ENCODE data around the gene CWF19L2. TPM values are rescaled to one million over a fixed set of nuclear protein-coding genes. Genes with fewer than 3 reads are reported as not detected.

CWF19L2 gene
- total and polyA plus RNA-seq, 2 of the 8 experiments (the other 6 are each of a cell fraction or from before 2014, with no cell fraction given) = 2.2 to 16.6 TPM

DNA sequence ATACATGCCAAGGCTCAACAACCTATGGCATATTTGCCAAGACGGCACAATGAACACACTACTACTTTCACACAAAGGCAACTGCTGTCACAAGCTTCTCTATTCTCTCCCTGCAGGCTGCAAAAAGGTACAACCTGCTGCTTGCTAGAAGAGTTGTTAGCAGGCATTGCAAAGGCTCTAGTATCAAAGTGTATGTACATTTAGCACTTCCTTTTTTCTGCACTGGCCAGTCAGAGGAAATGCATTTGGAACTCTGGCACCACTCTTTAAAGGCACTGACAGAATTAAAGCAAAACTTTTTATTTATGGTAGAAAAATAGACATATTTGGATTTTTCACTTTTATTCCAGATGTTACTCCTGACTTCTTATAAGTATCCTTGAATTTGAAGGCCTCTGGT, 125.9 kb downstream of the CWF19L2 start:
- Histone ChIP-seq H3K4me2 (ENCODE audit: insufficient read depth in 1 of 2, low read depth in 2 of 2, low read length in 2 of 2) (no peak overlapping the region), H3K14ac (ENCODE audit: insufficient read length) (no peak overlapping the region), H2BK20ac (ENCODE audit: low read length) (no peak overlapping the region), H4K91ac (replicated peaks; ENCODE audit: insufficient read length, low read length) (no peak overlapping the region), H2BK120ac (replicated peaks; ENCODE audit: low read depth, low read length) (no peak overlapping the region), H3K23ac (ENCODE audit: insufficient read length) (no peak overlapping the region), H3K27me3 (replicated peaks in 1 of 4; ENCODE audit: control insufficient read depth in 3 of 4, extremely low read depth in 1 of 4, insufficient read depth in 3 of 4, low read length in 3 of 4) (no peaks in the 10 kb centered on the region), H2BK15ac (ENCODE audit: low read length) (no peak overlapping the region), H4K8ac (ENCODE audit: extremely low read depth, insufficient read depth, low read length) (no peak overlapping the region), H4K5ac (ENCODE audit: insufficient read length, low read depth, low read length) (no peak overlapping the region), H3K27ac (ENCODE audit: low read depth, low read length) (no peak overlapping the region), H3K4me1 (replicated peaks in 1 of 4; ENCODE audit: control insufficient read depth in 3 of 4, insufficient read depth in 4 of 4, low read length in 3 of 4) (no peaks in the 10 kb centered on the region), H2BK5ac (ENCODE audit: low read depth, low read length) (no peak overlapping the region), H4K20me1 (replicated peaks in 1 of 2; ENCODE audit: control insufficient read depth in 1 of 2, insufficient read depth in 2 of 2, low read length in 2 of 2) (no peaks in the 10 kb centered on the region), H3K23me2 (ENCODE audit: low read depth, low read length) (no peaks in the 10 kb centered on the region), H3K4me3 (ENCODE audit: extremely low read depth in 1 of 4, insufficient read depth in 2 of 4, low read depth in 3 of 4, low read length in 4 of 4) (no peak overlapping the region), H3K4ac (replicated peaks; ENCODE audit: insufficient read length, low read depth, low read length) (no peak overlapping the region), H3K56ac (replicated peaks; ENCODE audit: insufficient read length, low read depth, low read length) (no peak overlapping the region), H3K79me2 (ENCODE audit: control insufficient read depth in 1 of 2, insufficient read depth in 2 of 2, low read length in 2 of 2) (no peaks in the 10 kb centered on the region), H2AFZ (ENCODE audit: low read length) (no peak overlapping the region), H3K79me1 (ENCODE audit: low read depth, low read length) (no peaks in the 10 kb centered on the region), H3K36me3 (ENCODE audit: control insufficient read depth in 2 of 4, insufficient read depth in 4 of 4, low read length in 3 of 4) (peaks cover 0 to 3% (median 0%) of the 10 kb centered on the region in 4 experiments; a peak in 1 of 8 replicates), H3K9me3 (ENCODE audit: insufficient read depth in 2 of 2, low read depth in 1 of 2, low read length in 1 of 2) (no peaks in the 10 kb centered on the region), H3K18ac (ENCODE audit: extremely low read depth, low read length) (no peak overlapping the region), H2BK12ac (ENCODE audit: low read depth, low read length) (no peak overlapping the region), H2AK5ac (ENCODE audit: low read depth, low read length) (no peak overlapping the region), H3K9ac (replicated peaks in 1 of 4; ENCODE audit: extremely low read depth in 1 of 4, low read depth in 3 of 4, low read length in 3 of 4) (no peak overlapping the region)
- CTCF ChIA-PET (ENCODE audit: partially characterized antibody) = no interaction called here
- POLR2A ChIA-PET (ENCODE audit: partially characterized antibody) = no interaction called here
- FAIRE-seq (no peak), DNase-seq (ENCODE audit: low read depth in 1 of 2, low spot score in 2 of 2) (no peak)
- WGBS, 2 experiments (ENCODE audit: extremely low coverage in 1 of 2, insufficient coverage in 1 of 2, insufficient read length in 1 of 2, insufficient replicate concordance in 2 of 2, low coverage in 1 of 2, low lambda C conversion rate in 2 of 2, missing lambda C conversion rate in 1 of 2) = 86% methylated on average over 1 of the region's 1 CpG; no CpG with 5 or more reads in 1 of the 2 experiments
- no peak for TF ChIP-seq FOSL1 (IDR thresholded peaks at IDR 0.05; ENCODE audit: insufficient read depth, low read depth, low read length)
- TF ChIP-seq CHD1 (IDR thresholded peaks at IDR 0.05; ENCODE audit: low read depth, low read length) = no peak
- TF ChIP-seq MAX (IDR thresholded peaks at IDR 0.05) = no peak
- no peak for TF ChIP-seq SIX5 (IDR thresholded peaks at IDR 0.05; ENCODE audit: low read depth, low read length)
- no peak for TF ChIP-seq KDM1A (IDR thresholded peaks at IDR 0.05; ENCODE audit: borderline replicate concordance, low read length)
- no peak for TF ChIP-seq RXRA (IDR thresholded peaks at IDR 0.05; ENCODE audit: insufficient read depth, low read depth, low read length)
- TF ChIP-seq BCL11A (IDR thresholded peaks at IDR 0.05; ENCODE audit: low read depth in 2 of 2, low read length in 2 of 2) = no peak
- TF ChIP-seq POU5F1 (IDR thresholded peaks at IDR 0.05; ENCODE audit: low read depth, low read length) = no peak
- TF ChIP-seq KDM4A (IDR thresholded peaks at IDR 0.05; ENCODE audit: low read depth, low read length, severe bottlenecking) = no peak
- no peak for TF ChIP-seq CREB1 (IDR thresholded peaks at IDR 0.05)
- no peak for TF ChIP-seq JUND (IDR thresholded peaks at IDR 0.05; ENCODE audit: low read length)
- no peak for TF ChIP-seq YY1 (IDR thresholded peaks at IDR 0.05; ENCODE audit: low read depth, low read length)
- no peak for TF ChIP-seq RAD21 (IDR thresholded peaks at IDR 0.05 in 1 of 2, conservative IDR thresholded peaks at IDR 0.05 in 1 of 2; ENCODE audit: low read depth in 2 of 2, low read length in 2 of 2)
- TF ChIP-seq E2F6 (IDR thresholded peaks at IDR 0.05) = no peak
